GM12878 (cell line): ENCODE results near the gene NUP85. TPM values are rescaled to one million over a fixed set of nuclear protein-coding genes. Genes with fewer than 3 reads are reported as not detected.

Experiments used
- BMI1 ChIP-seq: fragments of 450-650 bp; IDR thresholded peaks from 2 replicates; pipeline ENCODE4 v1.6.1; 2016; ENCODE audit warnings: mild to moderate bottlenecking, moderate library complexity, borderline replicate concordance
- FOS ChIP-seq: IDR thresholded peaks from 3 replicates; pipeline ENCODE4 v1.6.1; 2011; ENCODE audit warnings: borderline replicate concordance; ENCODE audit not compliant: insufficient read length; ENCODE audit errors: extremely low read depth
- GATAD2B ChIP-seq: fragments of 450-650 bp; conservative IDR thresholded peaks from 2 replicates; pipeline ENCODE4 v1.6.1; 2017; ENCODE audit warnings: low read depth, mild to moderate bottlenecking, moderate library complexity
- NBN ChIP-seq: fragments of 450-650 bp; IDR thresholded peaks from 2 replicates; pipeline ENCODE4 v1.6.1; 2016
- NR2C1 ChIP-seq: fragments of 450-650 bp; IDR thresholded peaks from 2 replicates; pipeline ENCODE4 v1.6.1; 2017; ENCODE audit warnings: antibody characterized with exemption, mild to moderate bottlenecking, moderate library complexity
- POLR2AphosphoS2 ChIP-seq: IDR thresholded peaks from 2 replicates; pipeline ENCODE4 v1.6.1; 2011; ENCODE audit warnings: low read depth, mild to moderate bottlenecking, low read length, improper control_type of control experiment, moderate library complexity
- POLR2AphosphoS5 ChIP-seq: IDR thresholded peaks from 2 replicates; pipeline ENCODE4 v1.6.1; 2011; ENCODE audit warnings: mild to moderate bottlenecking, low read length, inconsistent platforms
- RB1 ChIP-seq: fragments of 450-650 bp; formaldehyde crosslinking; IDR thresholded peaks from 2 replicates; pipeline ENCODE4 v1.6.1; 2017; ENCODE audit warnings: mild to moderate bottlenecking, borderline replicate concordance
- RCOR1 ChIP-seq: conservative IDR thresholded peaks from 2 replicates; pipeline ENCODE4 v1.6.1; 2012; ENCODE audit warnings: low read depth, low read length, improper control_type of control experiment
- RFX5 ChIP-seq: IDR thresholded peaks from 2 replicates; pipeline ENCODE4 v1.6.1; 2011; ENCODE audit warnings: low read depth, low read length, improper control_type of control experiment
- TBL1XR1 ChIP-seq: IDR thresholded peaks from 2 replicates; pipeline ENCODE4 v1.6.1; 2012; ENCODE audit warnings: low read depth, low read length, improper control_type of control experiment
- TCF12 ChIP-seq: IDR thresholded peaks from 2 replicates; pipeline ENCODE4 v1.6.1; 2011; ENCODE audit warnings: low read depth, mild to moderate bottlenecking, low read length
- YBX1 ChIP-seq: fragments of 450-650 bp; IDR thresholded peaks from 2 replicates; pipeline ENCODE4 v1.6.1; 2016; ENCODE audit warnings: antibody characterized with exemption
- ZBED1 ChIP-seq: IDR thresholded peaks from 2 replicates; pipeline ENCODE4 v1.6.1; 2016; ENCODE audit warnings: borderline replicate concordance
- polyA plus RNA-seq, 11 experiments: library from polyadenylated mRNA; depleted of rRNA in 4 of 11; unstranded in 6 of 11; stranded (reverse) in 5 of 11; fragments of >200 nt; fragmentation: Nextera tagmentation in 4 of 11; fragmentation: Illumina TruSeq in 1 of 11; extraction: Ambion mirVana in 4 of 11; extraction: Trizol in 1 of 11; gene quantifications; 1 replicate in 1 of 11; 2 replicates in 10 of 11; pipeline versions ENCODE4 v1.2.1 to v1.2.3, GENCODE V29; 2011 to 2016; ENCODE audit warnings: inconsistent platforms in 2 of 11, missing spikeins in 2 of 11, low read depth in 1 of 11
- total RNA-seq, 4 experiments: library from RNA; depleted of rRNA in 3 of 4; stranded (reverse); fragments of >200 nt in 3 of 4; fragmentation: Illumina TruSeq in 1 of 4; extraction: Trizol in 1 of 4; gene quantifications; 2 replicates each; pipeline versions ENCODE4 v1.2.1 to v1.2.3, GENCODE V29; 2013 to 2021
- TF ChIP-seq, protein P1 (sequence below): IDR thresholded peaks from 2 replicates; pipeline ENCODE4 v1.6.1; 2012; ENCODE audit warnings: low read depth, low read length, improper control_type of control experiment
- TF ChIP-seq, protein P2 (sequence below): fragments of 450-650 bp; formaldehyde crosslinking; IDR thresholded peaks from 2 replicates; pipeline ENCODE4 v1.4.0; 2020; ENCODE audit warnings: mild to moderate bottlenecking, moderate library complexity
- TF ChIP-seq, protein P3 (sequence below): IDR thresholded peaks from 2 replicates; pipeline ENCODE4 v1.6.1; 2012; ENCODE audit warnings: improper control_type of control experiment, low read depth, low read length; ENCODE audit not compliant: insufficient replicate concordance
- TF ChIP-seq, protein P4 (sequence below): fragments of 450-650 bp; IDR thresholded peaks from 2 replicates; pipeline ENCODE4 v1.6.1; 2017; ENCODE audit warnings: antibody characterized with exemption, mild to moderate bottlenecking, moderate library complexity

Gene NUP85
- total and polyA plus RNA-seq, 10 of the 15 experiments (the other 5 are each of a cell fraction or from before 2014, with no cell fraction given) = 54.0 to 135 (median 95.4) TPM

DNA sequence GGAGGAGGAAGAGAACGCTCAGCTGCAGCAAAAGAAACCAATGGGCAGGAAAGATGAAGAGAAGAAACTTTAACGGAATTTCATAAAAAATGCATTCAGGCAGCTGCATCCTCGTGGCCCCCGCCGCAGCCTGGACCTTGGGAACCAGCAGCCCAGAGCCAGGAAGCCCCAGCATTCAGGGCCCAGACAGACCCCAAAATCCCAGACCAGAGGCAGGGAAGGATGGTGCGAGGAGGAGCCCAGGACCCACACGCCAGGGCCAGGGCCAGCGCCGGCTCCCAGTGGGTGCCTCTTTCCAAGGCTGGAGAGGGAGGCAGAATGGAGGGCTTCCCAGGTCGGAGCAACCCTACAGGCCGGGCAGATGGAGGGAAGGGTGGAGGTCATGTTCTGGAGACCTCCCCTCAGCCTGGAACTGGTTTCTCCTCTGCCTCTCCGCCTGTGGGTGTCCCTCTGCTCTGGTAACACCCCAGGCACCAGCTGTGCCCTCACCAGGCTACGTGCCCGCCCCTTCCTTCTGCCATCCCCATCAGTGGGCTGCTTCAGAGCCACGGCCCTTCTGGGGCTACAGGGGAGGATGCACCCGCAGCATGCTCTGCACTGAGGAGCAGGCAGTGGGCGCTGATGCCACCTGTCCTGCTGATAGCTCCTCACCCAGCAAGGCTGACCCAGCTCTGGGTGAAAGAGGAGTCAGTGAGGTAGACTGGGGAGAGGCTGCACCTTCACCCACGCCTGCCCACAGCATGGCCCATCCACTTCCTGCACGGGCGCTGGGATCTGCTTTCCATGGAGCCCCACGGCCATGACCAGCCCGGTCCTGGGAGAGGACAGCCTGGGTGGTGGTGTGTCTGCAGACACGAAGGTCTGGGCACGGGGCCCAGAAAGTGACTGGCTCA, 66.7 kb downstream of the NUP85 start (continued):
- TF ChIP-seq, protein P1, sequence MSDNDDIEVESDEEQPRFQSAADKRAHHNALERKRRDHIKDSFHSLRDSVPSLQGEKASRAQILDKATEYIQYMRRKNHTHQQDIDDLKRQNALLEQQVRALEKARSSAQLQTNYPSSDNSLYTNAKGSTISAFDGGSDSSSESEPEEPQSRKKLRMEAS = no peak
- TF ChIP-seq GATAD2B (no peak), NBN (no peak), BMI1 (no peak), POLR2AphosphoS5 (peak; percentile 65; the same call in 1 of the 2 replicates), RFX5 (no peak), RCOR1 (no peak), ZBED1 (no peak), TBL1XR1 (no peak), RB1 (no peak), YBX1 (no peak), POLR2AphosphoS2 (peak; percentile 22; the same call in 1 of the 2 replicates), FOS (no peak), NR2C1 (no peak), TCF12 (no peak)
- TF ChIP-seq, protein P2, sequence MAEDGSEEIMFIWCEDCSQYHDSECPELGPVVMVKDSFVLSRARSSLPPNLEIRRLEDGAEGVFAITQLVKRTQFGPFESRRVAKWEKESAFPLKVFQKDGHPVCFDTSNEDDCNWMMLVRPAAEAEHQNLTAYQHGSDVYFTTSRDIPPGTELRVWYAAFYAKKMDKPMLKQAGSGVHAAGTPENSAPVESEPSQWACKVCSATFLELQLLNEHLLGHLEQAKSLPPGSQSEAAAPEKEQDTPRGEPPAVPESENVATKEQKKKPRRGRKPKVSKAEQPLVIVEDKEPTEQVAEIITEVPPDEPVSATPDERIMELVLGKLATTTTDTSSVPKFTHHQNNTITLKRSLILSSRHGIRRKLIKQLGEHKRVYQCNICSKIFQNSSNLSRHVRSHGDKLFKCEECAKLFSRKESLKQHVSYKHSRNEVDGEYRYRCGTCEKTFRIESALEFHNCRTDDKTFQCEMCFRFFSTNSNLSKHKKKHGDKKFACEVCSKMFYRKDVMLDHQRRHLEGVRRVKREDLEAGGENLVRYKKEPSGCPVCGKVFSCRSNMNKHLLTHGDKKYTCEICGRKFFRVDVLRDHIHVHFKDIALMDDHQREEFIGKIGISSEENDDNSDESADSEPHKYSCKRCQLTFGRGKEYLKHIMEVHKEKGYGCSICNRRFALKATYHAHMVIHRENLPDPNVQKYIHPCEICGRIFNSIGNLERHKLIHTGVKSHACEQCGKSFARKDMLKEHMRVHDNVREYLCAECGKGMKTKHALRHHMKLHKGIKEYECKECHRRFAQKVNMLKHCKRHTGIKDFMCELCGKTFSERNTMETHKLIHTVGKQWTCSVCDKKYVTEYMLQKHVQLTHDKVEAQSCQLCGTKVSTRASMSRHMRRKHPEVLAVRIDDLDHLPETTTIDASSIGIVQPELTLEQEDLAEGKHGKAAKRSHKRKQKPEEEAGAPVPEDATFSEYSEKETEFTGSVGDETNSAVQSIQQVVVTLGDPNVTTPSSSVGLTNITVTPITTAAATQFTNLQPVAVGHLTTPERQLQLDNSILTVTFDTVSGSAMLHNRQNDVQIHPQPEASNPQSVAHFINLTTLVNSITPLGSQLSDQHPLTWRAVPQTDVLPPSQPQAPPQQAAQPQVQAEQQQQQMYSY (CRISPR knock-in tag) = no peak
- TF ChIP-seq, protein P3, sequence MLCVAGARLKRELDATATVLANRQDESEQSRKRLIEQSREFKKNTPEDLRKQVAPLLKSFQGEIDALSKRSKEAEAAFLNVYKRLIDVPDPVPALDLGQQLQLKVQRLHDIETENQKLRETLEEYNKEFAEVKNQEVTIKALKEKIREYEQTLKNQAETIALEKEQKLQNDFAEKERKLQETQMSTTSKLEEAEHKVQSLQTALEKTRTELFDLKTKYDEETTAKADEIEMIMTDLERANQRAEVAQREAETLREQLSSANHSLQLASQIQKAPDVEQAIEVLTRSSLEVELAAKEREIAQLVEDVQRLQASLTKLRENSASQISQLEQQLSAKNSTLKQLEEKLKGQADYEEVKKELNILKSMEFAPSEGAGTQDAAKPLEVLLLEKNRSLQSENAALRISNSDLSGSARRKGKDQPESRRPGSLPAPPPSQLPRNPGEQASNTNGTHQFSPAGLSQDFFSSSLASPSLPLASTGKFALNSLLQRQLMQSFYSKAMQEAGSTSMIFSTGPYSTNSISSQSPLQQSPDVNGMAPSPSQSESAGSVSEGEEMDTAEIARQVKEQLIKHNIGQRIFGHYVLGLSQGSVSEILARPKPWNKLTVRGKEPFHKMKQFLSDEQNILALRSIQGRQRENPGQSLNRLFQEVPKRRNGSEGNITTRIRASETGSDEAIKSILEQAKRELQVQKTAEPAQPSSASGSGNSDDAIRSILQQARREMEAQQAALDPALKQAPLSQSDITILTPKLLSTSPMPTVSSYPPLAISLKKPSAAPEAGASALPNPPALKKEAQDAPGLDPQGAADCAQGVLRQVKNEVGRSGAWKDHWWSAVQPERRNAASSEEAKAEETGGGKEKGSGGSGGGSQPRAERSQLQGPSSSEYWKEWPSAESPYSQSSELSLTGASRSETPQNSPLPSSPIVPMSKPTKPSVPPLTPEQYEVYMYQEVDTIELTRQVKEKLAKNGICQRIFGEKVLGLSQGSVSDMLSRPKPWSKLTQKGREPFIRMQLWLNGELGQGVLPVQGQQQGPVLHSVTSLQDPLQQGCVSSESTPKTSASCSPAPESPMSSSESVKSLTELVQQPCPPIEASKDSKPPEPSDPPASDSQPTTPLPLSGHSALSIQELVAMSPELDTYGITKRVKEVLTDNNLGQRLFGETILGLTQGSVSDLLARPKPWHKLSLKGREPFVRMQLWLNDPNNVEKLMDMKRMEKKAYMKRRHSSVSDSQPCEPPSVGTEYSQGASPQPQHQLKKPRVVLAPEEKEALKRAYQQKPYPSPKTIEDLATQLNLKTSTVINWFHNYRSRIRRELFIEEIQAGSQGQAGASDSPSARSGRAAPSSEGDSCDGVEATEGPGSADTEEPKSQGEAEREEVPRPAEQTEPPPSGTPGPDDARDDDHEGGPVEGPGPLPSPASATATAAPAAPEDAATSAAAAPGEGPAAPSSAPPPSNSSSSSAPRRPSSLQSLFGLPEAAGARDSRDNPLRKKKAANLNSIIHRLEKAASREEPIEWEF = no peak
- TF ChIP-seq, protein P4, sequence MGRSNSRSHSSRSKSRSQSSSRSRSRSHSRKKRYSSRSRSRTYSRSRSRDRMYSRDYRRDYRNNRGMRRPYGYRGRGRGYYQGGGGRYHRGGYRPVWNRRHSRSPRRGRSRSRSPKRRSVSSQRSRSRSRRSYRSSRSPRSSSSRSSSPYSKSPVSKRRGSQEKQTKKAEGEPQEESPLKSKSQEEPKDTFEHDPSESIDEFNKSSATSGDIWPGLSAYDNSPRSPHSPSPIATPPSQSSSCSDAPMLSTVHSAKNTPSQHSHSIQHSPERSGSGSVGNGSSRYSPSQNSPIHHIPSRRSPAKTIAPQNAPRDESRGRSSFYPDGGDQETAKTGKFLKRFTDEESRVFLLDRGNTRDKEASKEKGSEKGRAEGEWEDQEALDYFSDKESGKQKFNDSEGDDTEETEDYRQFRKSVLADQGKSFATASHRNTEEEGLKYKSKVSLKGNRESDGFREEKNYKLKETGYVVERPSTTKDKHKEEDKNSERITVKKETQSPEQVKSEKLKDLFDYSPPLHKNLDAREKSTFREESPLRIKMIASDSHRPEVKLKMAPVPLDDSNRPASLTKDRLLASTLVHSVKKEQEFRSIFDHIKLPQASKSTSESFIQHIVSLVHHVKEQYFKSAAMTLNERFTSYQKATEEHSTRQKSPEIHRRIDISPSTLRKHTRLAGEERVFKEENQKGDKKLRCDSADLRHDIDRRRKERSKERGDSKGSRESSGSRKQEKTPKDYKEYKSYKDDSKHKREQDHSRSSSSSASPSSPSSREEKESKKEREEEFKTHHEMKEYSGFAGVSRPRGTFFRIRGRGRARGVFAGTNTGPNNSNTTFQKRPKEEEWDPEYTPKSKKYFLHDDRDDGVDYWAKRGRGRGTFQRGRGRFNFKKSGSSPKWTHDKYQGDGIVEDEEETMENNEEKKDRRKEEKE = no peak
